ENCODE data around the gene FBXW11.

- no peak for TF ChIP-seq CTCF (IDR thresholded peaks at IDR 0.05 in 8 of 11, conservative IDR thresholded peaks at IDR 0.05 in 3 of 11)
- no peak for TF ChIP-seq POLR2A (IDR thresholded peaks at IDR 0.05)
These were observed 100.3 kb downstream of the FBXW11 start for GRCh38 chr5:171906066-171906570.

Measured in spleen (tissue), 7 donors.